Choroid plexus epithelial cell (primary cell): Measurements from ENCODE around the gene TOP1.
"Not testable (repeated sequence)": the region's sequence is repeated elsewhere in the genome, so short reads cannot be mapped to it uniquely, and the experiment has no call there.

Experiments used
- DNase-seq: peaks from one replicate; pipeline ENCODE4 v3.0.0-alpha.2; 2010; ENCODE audit warnings: low read depth
- H3K4me3 ChIP-seq: 2 replicates; pipeline ENCODE4 v1.5.1; 2011; ENCODE audit warnings: low read depth, mild to moderate bottlenecking, control low read depth, low read length, moderate library complexity
- TF ChIP-seq, protein P1 (sequence below): conservative IDR thresholded peaks from 2 replicates; pipeline ENCODE4 v1.5.1; 2011; ENCODE audit warnings: low read depth, mild to moderate bottlenecking, control low read depth, inconsistent platforms, low read length, moderate library complexity

Gene TOP1

DNA sequence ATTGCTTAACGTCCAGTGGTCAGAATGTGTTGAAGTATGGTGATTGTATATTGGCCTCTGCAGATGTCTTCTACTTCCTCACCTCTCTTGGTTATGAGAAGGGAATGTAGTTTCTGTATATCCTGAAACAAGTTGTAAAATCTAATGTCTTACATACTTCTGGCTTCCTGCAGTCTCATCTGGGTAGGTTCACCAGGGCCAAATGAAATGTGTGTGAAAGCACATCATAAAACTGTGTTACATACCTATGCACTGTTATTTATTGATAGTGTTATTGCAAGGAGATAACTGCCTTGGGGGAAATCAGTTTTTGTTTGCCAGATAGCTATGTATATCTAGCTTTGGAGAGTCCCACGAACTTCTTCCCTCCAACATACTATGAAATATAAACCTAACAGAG lies 73.0 kb downstream of the TOP1 start:
- H3K4me3 ChIP-seq, result no peak overlapping the region
- TF ChIP-seq, protein P1, sequence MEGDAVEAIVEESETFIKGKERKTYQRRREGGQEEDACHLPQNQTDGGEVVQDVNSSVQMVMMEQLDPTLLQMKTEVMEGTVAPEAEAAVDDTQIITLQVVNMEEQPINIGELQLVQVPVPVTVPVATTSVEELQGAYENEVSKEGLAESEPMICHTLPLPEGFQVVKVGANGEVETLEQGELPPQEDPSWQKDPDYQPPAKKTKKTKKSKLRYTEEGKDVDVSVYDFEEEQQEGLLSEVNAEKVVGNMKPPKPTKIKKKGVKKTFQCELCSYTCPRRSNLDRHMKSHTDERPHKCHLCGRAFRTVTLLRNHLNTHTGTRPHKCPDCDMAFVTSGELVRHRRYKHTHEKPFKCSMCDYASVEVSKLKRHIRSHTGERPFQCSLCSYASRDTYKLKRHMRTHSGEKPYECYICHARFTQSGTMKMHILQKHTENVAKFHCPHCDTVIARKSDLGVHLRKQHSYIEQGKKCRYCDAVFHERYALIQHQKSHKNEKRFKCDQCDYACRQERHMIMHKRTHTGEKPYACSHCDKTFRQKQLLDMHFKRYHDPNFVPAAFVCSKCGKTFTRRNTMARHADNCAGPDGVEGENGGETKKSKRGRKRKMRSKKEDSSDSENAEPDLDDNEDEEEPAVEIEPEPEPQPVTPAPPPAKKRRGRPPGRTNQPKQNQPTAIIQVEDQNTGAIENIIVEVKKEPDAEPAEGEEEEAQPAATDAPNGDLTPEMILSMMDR, result no peak
- DNase-seq, result no peak

DNA sequence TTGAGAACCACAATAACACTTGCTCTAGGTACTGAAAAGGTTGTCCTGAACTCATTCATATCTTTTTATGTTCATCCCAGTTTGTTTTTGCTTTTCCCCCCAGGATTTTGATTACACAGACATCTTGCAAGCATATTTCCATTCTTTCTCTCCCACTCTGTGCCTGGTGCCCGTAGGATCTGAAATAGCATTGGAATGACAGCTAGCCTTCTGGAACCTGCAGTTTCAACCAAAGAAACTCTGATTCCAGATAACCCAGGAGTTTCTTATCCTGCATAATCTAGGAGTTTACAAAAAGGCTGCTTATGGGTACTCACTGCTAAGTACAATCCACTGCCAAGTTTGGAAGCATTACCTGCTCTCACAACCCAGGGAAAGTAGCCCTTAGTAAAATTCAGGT lies 79.9 kb downstream of the TOP1 start:
- TF ChIP-seq, protein P1, result no peak
- no peak overlapping the region for H3K4me3 ChIP-seq

DNA sequence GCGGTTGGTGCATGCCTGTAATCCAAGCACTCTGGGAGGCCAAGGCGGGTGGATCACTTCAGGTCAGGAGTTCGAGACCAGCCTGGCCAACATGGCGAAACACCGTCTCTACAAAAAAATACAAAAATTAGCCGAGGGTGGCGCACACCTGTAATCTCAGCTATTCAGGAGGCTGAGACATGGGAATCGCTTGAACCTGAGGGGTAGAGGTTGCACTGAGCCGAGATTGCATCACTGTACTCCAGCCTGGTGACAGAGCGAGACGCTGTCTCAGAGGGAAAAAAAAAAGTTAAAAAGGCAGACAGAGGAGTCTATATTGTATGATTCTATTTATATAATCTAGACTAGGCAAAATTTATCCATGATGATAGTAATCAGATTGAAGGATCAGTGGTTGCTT lies 81.4 kb downstream of the TOP1 start:
- no peak overlapping the region for H3K4me3 ChIP-seq
- TF ChIP-seq, protein P1, result no peak
- DNase-seq, result no peak

More for the DNA sequence above, 79.9 kb downstream of the TOP1 start:
- DNase-seq, result no peak

DNA sequence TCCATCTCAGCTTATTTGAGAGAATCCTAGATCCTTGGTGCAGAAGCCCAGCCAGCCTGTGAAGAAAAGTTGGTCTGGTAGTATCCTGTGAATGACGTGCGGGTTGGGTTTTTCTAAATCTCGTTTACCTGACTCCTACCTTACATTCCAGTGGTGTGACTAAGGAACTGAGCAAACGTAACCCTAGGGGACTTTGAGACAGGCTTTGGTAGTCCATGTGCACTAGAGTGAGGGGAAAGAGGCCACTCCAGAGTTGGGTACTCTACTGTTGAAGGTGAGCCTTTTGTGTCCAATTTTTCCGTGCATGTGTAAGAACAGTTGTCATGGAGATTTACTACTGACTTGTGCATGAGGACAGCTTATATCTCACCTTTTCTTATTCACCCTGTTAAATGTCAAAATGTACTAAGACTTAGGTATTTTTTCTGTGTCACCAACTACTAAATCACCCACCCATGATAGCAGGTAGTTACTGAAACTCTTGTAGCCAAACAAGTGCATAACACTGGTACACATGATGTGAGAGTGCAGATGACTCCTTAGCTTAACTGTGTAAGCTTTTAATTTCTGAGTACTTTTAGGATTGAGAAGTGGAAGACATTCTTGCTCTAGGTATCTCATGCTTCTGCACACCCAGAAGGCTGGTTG lies 82.4 kb downstream of the TOP1 start:
- H3K4me3 ChIP-seq, result no peak overlapping the region
- TF ChIP-seq, protein P1, result no peak
- DNase-seq, result no peak

DNA sequence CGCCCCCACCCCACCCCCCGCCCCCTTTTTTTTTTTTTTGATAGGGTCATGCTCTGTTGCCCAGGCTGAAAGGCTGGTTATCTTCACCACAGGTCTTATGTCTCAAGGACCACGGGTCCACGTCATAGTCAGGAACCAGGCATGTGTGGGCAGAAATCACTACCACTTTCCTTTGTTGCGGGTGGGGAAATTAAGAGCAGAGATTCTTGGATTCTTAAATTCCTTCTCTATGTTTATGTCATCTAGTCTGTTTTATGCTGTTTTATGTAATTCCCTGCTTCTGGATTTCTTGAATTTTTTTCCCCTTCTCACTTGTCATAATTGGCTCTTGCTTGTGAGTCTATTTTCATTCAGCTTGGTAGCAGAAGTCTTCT lies 82.9 kb downstream of the TOP1 start:
- H3K4me3 ChIP-seq, result no peak overlapping the region
- no peak for DNase-seq
- TF ChIP-seq, protein P1, result no peak

DNA sequence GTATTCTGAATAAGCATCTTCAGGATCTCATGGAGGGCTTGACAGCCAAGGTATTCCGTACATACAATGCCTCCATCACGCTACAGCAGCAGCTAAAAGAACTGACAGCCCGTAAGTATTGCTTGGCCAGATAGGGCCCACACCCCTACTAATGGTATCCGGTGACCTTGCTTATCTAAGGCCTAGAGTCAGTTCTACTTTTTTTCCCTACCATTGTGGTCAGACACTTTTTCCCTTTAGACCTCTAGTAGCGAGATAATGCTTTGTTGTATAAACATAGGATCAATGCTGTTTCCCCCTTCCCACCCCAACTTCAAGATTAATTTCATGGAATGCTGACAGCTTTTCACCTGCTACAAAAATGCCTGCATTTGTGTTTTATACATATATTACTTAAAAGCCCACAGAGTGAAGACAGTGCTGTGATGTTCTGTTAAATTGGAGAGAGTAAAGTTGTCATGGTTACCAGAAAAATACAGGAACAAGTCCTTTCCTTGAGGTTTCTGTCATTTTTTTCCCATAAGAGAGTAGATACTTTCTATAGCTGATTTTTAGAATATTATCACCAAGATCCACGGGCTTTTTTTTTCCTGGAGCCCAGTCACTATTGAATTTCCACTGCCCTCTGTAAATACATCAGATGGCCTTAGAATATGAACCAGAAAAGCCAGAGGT lies 87.8 kb downstream of the TOP1 start:
- H3K4me3 ChIP-seq, result no peak overlapping the region
- TF ChIP-seq, protein P1, result no peak
- no peak for DNase-seq

DNA sequence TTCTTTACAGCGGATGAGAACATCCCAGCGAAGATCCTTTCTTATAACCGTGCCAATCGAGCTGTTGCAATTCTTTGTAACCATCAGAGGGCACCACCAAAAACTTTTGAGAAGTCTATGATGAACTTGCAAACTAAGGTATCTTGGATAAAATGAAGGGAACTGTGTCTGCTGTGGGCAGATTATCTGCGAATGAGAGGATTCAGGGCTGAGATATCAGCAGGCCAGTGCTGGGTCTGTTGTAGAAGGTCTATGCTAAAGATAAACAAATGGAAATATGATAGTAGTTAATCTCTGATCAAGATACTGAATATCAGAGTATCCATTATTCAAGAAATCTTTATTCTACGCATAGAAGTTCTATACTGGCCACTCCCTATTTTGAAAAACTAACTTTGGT lies 89.5 kb downstream of the TOP1 start:
- H3K4me3 ChIP-seq, DNase-seq: not testable (repeated sequence)
- TF ChIP-seq, protein P1, result peak; percentile 25
